C1 segment of cervical spinal cord (tissue), 14 donors: ENCODE data around the gene SLC46A1.
A peak's percentile ranks its signal among the peaks of the same experiment; 100 is the strongest.

Experiments used
- DNase-seq, 14 donors: peaks; one replicate each; lab custom pipeline; 2025; lab: John Stamatoyannopoulos, UW

Gene SLC46A1

DNA sequence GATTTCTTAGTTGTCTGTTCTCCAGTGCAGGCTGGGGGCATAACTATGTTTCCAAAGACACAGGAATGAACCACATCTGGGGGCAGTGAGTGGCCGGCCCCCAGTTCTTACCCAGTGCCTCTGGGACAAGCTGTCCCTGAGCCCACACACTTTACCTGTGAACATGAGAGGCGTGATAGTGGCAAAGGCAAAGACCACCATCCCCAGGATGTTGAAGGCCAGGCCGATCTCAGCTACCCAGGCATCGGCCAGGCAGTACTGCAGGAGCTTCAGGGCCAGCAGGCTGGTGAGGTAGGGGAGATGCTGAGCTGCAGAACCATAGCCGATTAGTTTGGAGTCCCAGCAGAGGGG, 1.6 kb downstream of the SLC46A1 start:
- no peak for DNase-seq

DNA sequence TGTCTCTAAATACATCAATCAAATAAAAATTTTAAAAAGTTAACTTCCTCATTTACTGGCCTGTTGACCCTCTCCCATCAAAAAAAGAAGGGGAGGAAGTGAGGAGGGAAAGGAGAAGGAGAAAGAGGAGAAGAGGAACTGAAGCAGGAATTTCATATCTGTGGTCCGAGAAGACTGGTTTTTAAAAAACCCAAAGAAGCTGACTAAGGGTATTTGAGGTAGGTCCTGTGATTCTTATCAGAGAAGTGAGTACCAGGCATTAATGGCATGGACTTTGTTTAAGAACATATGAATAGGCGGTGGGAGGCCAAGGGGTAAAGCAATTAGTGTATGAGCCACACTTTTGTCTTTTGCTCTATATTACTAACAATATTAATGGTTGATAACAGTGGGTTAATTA, 2.0 kb downstream of the SLC46A1 start:
- DNase-seq, result no peak

- no peak for DNase-seq
These were observed 3.2 kb downstream of the SLC46A1 start for GRCh38 chr17:28402844-28403243.

DNA sequence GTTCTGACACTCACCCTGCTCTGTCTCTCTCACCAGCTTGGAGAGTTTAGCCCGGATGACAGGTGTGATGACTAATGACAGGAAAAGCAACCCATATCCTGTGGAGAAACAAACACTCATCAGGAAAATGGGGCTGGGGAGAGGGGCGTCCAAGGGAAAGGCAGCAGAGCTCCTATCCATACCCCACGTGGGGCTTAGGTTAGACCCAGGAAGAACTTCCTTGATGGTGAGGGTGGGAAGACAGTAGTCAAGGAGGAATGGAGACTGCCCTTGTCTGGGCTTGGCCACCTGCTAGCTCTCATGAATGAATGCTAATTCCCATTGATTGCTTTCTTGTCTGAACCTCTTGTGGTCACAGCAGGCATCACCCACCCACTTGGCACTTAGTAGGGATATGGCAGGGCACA, 3.8 kb downstream of the SLC46A1 start:
- no peak for DNase-seq

DNA sequence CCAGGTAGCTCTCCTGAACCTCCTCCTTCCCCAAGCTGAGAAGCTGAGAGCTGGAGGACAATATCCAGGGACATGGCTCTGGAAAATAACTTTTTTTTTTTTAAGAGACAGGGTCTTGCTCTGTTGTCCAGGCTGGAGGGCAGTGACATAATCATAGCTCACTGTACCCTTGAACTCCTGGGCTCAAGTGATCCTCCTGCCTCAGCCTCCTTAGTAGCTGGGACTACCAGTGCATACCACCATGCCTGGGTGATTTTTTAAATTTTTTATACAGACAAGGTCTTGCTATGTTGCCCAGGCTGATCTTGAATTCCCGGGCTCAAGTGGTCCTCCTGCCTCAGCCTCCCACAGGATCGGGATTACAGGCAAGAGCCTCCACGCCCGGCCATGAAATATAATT, 6.2 kb downstream of the SLC46A1 start:
- DNase-seq, result no peak

DNA sequence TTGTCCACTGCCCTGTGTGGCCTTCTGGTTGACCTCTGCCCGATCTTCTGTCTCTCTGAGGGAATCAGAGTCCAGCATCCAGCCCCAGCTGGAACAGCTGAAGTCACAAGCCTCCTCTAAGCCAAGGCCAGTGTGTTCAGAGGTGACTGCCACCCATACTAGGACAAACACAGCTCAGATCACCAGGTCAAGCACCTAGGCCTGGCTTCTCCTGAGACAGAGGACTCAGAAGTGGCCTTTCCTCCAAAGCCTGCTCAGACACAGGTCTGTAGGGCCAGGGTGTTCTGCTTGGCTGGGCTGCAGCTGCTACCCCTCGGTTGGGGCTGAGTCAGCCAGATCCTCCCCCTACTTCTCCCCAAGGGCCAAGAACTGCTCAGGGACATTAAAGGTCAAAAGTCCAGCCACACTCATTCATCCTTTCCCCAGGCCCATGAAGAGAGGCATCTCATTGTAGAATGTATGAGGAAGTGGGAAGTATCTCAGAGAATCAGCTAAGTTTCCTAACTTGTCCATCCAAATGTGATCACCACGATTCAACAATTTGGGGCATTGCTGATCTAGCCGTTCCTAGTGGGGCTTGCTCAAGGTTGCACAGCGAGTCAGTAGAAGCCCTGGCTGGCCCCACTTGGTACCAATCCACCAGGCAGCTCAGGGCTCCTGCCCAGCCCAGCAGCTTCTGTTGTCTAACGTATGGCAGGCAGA, 7.6 kb downstream of the SLC46A1 start:
- DNase-seq, result no peak

- DNase-seq, result no peak
These were observed 8.2 kb downstream of the SLC46A1 start for GRCh38 chr17:28397687-28398279.

DNA sequence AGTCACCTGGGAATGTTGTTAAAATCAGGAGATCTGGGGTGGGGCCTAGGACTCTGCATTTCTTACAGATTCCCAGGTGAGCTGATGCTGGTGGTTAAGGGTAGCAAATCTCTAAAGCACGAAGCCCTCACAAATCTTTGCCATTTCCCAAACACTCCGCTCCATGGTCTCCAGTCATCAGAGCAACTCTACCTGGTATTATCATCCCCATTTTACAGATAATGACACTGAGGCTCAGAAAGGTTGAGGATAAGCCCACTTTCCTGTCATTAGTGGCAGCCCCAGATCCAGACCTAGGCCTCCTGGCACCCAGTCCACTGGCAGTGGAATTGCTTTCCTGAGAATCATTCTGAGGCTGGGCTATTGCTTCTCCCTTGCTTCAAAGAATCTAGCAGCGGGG, 8.7 kb downstream of the SLC46A1 start:
- DNase-seq, result no peak

GRCh38 chr17:28396635-28397239, 9.3 kb downstream of the SLC46A1 start:
- no peak for DNase-seq

DNA sequence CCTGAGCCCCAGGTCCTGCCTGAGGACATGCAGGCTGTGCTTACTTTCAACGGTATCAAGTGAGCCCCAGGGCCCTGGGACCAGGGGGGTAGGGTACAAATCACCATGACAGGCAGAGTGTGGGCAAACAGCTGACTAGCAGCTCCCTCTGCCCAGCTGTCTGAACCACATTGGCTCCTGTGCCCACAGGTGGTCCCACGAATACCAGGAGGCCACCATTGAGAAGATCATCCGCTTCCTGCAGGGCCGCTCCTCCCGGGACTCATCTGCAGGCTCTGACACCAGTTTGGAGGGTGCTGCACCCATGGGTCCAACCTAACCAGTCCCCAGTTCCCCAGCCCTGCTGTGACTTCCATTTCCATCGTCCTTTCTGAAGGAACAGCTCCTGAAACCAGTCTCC, 10.0 kb downstream of the SLC46A1 start:
- no peak for DNase-seq

GRCh38 chr17:28395426-28395825, 10.6 kb downstream of the SLC46A1 start:
- DNase-seq, result no peak

DNA sequence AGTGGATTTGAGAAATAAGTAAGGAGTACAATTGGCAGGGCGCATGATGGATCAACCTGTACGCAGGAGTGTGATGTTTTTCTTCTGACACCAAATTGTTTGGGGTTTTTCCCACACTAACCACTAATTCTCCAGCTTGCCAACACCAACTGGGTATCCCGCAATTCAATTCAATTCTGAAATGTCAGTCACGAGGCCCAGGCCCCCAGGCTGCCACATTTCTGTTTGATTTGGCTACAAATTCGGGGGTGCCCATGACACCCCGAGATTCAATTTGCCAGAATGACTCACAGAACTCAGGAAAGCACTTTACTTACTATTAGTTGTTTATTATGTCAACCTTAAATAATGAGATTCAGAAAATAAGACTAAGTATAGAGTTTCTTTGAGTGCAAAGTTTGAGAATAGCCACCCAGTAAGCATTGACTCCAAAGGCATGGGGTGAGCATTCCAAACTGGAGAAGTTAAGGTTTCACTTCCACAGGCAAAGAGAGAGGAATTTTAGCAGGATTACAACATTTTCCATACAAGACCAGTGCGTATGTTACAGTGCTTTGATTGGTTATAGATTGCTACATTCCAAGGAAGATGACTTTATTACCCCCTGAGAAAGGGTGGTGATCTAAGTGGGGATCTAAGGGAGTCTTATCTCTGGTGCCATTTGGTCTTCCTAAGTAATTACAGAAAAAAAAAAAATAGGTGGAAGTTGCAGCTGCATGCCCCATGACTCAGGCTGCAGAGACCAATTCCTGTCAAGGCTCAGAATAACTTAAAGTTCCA, 11.5 kb downstream of the SLC46A1 start:
- no peak for DNase-seq

GRCh38 chr17:28392491-28392890, 13.5 kb downstream of the SLC46A1 start:
- DNase-seq, result peak in 1 of 14 donors; percentile 46

DNA sequence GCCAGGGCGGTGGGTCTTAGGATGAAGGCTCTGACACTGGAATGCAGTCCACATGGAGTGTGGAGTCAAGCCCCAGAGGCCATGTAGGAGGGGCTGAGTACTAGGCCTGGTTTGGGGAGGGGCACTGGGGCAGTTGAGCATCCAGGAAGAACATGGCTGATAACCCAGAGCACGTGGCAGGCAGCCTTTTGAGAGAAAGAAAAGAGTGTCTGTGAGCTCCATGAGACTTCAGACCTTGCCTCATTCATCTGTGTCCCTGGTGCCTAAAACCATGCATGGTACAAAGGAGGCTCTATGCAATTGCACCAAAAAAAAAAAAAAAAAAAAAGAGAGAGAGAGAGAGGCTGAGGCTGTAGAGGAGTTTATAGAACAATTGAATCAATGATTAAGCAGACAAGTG, 14.6 kb downstream of the SLC46A1 start:
- no peak for DNase-seq

DNA sequence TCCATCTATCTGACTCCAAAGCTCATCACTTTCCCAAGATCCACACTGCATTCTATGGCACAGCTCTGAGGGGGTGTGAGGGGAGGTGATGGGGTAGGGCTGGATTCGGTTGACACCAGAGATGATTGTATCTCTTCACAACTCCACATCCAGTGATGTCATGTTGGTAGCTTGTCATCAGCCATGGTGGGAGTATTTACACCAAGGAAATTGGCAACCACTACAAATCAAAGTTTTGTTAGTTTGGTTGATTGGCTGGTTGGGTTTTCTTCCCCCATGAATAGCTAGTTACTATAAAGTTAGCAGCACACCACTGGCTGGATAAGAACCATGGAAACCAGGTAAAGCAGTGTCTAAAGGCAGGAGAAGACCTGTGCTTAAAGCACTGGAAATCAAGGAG, 15.0 kb downstream of the SLC46A1 start:
- DNase-seq, result no peak

DNA sequence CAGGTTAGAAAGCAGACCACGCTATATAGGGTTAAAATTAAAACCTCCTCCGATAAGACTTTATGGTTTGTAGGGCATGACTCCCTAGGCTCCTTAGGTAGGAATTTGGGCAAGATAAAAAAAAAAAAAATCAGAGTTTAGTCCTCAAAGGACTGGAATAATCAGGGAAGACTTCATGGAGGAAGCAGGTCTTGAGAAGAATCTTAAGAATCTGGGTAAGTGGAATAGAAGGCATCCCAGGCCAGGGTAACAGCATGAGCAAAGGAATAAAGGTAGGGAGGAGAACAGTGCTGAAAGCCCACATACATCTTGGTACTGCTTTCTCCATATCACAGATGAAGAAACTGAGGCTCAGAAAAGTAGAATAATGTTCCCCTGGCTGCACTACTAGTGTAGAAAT, 15.4 kb downstream of the SLC46A1 start:
- no peak for DNase-seq

GRCh38 chr17:28390141-28390540, 15.9 kb downstream of the SLC46A1 start:
- DNase-seq, result no peak

DNA sequence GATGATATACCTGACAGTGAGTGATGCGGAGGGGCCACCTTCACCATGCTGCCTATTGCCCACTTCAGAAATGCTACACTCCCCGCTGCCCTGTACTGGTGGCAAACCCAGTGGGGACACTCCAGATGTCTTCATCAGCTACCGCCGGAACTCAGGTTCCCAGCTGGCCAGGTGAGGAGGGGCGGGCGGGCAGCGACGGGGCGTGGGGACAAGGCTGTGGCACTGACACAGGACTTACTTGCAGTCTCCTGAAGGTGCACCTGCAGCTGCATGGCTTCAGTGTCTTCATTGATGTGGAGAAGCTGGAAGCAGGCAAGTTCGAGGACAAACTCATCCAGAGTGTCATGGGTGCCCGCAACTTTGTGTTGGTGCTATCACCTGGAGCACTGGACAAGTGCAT, 17.9 kb downstream of the SLC46A1 start:
- no peak for DNase-seq

DNA sequence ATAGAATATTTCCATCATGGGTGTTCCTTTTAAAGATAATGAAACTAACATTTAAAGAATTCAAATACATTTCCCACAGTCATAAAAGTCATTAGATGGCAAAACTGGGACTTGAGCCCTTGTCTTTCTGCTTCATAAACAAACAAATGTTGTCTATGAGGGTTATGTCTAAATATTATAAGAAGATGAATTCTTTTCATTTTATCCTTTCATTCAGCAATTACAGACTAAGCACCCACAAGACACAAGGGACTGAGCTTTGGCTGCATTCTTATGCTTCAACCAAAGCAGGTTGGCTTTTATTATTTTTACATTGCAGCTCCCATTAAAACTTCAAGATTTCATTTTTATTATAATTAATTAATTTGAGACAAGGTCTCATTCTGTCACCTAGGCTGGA, 19.6 kb downstream of the SLC46A1 start:
- DNase-seq, result no peak

DNA sequence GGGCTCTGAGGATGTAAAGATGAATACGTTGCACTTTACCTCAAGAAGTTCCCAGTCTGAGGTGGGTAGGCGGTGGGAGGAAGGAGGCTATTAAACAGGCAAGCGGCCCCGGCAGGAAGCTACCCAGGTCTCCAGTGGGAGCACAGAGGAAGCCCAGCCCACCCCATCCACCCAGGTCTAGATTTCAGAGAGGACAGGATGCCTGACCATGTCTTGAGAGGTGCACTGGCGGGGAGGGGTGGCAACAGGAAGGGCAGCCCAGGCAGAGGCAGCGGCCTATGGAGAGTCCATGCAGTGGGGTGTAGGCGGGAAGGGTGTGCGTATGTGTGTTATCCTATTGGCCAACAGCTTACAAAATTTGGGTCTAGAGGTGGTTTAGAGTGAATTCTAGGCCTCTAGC, 20.6 kb downstream of the SLC46A1 start:
- no peak for DNase-seq

DNA sequence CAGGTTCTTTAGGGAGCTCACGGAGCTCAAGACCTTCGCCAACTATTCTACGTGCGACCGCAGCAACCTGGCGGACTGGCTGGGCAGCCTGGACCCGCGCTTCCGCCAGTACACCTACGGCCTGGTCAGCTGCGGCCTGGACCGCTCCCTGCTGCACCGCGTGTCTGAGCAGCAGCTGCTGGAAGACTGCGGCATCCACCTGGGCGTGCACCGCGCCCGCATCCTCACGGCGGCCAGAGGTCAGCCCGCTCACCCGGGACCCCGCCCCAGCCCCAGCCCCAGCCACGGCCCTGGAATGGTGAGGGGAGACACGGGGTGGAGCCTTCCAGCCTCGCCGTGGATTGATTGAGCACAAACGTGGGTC, 21.0 kb downstream of the SLC46A1 start:
- no peak for DNase-seq

GRCh38 chr17:28384281-28385036, 21.6 kb downstream of the SLC46A1 start:
- DNase-seq, result no peak
